Suppressor macrophage treated with lipopolysaccharide for 1 hour (primary cell): ENCODE results near the gene ERBB4.

Source experiments
- DNase-seq, 3 donors: peaks; one replicate each; pipeline ENCODE4 v3.0.0-alpha.2; 2020 to 2022

ERBB4 gene

DNA sequence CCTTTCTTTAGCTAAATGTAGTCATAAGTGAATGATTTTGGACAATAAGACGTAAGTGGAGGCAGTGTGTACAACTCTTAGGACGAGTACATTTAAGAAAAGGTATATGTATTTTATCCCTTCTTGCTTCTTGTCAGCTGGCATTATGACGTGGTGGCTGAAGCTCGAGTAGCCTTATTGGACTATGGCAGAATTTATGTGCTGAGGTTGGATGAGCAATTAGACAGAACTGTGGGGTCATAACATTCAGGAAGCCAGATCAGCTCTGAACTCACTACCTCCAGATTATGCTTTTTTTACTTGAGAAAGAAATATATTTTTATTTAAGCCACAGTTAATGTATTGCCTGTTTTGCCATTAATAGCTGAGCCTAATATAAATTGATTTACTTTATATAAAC lies 661.5 kb downstream of the ERBB4 start:
- no peak for DNase-seq

GRCh38 chr2:211875488-211875887 lies 663.1 kb downstream of the ERBB4 start:
- DNase-seq = no peak

- no peak for DNase-seq
Observed at GRCh38 chr2:211868996-211869533, 669.5 kb downstream of the ERBB4 start.

GRCh38 chr2:211867845-211868451 lies 670.7 kb downstream of the ERBB4 start:
- DNase-seq = peak in 1 of 3 donors; percentile 38

DNA sequence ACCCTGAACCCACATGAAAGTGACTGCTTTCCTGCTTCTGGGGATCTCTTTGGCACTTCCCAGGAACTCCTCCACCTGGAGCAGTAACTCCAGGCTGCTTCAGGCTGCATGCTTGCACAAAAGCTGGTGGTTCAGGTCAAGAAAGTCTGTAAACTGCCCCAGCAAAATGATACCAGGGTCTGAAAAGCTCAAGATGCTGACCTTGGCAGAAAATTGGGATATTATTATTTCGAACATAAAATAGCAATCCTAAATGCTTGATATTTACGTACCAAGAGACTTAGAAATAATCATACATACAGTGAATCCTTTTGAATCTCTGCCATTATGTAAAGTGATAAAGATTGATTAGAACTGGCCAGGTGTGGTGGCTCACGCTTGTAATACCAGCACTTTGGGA lies 674.3 kb downstream of the ERBB4 start:
- no peak for DNase-seq

DNA sequence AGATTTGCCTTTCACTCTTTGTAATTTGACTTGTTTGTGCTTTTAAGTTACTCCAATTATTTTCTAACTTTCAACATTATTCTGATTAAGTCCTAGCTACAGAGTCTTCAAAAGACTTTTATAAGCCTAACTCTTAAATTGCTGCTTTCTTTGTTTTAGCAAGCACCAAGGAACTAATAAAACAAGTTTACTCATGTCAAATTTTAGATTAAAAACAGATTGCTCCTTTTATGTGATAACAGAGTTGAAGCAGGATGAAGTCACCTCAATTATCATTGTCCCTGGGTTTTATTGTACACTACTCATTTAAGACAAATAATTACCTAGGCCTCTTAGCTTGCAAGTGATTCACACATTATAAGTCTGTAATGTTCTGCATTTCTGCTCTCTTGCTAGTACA lies 678.4 kb downstream of the ERBB4 start:
- DNase-seq = no peak

DNA sequence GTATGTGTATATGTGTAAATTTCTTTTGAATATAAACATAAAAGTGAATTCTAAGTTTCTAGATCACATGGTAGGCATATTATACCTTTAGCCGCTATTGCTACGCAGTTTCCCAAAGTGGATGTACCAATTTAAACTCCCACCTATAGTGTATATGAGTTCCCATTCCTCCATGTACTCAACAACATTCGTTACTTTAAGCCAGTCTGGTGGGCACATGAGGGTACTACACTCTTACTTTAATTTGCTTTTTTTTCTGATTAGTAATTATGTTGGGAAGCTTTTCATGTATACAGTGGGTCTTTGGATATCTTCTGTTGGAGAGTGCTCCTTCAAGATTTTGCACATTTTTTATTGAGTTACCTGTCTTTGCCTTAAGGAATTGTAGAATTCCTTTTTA lies 683.8 kb downstream of the ERBB4 start:
- no peak for DNase-seq

- no peak for DNase-seq
Observed at GRCh38 chr2:211846714-211847113, 691.9 kb downstream of the ERBB4 start.

DNA sequence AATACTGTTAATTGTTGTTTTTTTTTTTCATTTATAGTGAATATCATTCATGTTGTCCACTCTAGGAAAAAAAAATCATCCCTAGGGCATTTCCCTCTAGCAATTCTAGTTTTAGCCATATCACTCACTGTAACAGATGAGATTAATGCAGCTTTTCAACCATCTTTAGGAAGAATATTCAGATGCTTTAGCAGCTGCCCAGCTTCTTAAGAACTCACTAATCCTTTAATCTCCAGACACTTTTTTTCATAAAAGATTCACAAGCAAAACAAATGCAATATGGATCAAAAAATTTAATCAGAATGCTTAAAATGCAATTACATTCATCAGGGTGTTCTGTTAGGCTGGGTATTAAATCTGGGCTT lies 692.6 kb downstream of the ERBB4 start:
- DNase-seq = no peak

- no peak for DNase-seq
Observed at GRCh38 chr2:211845338-211846035, 693.1 kb downstream of the ERBB4 start.

DNA sequence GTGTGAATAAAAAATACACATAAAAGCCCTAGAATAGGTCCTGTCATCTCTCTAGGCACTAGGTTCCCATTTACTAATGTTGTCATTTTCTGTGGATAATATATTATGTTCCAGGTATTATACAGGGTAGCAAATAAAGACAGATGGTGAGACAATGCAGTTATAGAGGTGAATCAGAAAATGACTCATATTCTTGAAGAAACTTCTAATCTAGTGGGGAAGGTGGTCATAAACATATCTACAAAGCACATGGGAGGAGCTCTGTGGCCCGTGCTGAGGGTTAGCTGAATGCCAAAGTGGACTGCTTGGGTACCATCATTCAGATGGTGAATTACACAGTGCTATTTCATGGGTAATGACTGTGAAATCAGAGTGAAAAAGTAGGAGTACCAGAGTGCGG lies 700.9 kb downstream of the ERBB4 start:
- no peak for DNase-seq

GRCh38 chr2:211837206-211837605 lies 701.4 kb downstream of the ERBB4 start:
- no peak for DNase-seq

- no peak for DNase-seq
Observed at GRCh38 chr2:211836409-211836808, 702.2 kb downstream of the ERBB4 start.

DNA sequence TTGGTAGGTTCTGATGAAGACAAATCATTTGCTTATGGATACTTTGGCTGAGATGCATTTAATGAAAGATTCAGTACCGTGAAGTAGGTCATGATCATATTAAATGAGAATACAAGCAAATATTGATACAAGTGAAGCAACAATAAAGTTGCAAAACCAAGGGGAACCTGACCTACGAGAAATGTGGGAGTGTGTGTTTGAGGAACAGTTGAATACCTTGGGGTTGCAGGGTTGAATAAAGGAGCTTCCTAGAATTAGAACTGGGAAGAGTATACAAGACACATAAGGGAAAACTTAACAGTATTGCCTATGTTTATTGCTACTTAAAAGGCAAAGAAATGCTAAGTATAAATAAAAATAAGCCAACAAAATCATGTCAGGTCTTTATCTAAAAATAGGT lies 702.9 kb downstream of the ERBB4 start:
- no peak for DNase-seq

DNA sequence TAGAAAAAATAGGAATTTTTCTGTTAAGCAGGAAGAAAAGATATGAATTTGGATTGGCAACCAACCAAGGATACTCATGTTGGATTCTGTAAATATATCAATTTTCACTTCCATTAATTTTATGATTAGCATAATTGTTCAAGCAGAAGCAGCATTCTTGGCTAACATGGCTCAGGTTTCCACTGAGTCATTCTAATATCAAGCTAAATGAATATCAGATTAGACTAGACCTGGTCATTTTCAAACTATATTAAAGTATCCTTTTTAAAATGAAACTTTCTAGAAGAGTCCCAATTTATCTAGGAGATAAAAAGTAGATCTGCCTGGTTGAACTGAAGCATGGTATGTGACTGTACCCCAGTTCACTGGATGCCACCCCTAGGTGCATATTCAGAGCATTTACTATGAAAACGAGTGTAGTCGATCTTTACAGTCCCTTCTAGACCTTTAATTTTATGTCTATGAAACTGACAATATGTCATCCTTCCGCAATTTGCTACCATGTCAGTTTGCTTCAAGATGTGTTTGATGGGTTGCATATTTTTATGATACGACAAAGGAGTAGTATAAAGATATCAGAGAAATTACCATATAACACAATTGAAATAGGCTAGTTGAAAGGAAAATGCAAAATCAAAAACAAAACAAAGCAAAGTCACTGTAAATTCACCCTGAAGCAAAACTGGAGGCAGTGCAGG lies 704.9 kb downstream of the ERBB4 start:
- DNase-seq = no peak

- DNase-seq = no peak
Observed at GRCh38 chr2:211829725-211830124, 708.9 kb downstream of the ERBB4 start.

- DNase-seq = no peak
Observed at GRCh38 chr2:211823886-211824479, 714.6 kb downstream of the ERBB4 start.

DNA sequence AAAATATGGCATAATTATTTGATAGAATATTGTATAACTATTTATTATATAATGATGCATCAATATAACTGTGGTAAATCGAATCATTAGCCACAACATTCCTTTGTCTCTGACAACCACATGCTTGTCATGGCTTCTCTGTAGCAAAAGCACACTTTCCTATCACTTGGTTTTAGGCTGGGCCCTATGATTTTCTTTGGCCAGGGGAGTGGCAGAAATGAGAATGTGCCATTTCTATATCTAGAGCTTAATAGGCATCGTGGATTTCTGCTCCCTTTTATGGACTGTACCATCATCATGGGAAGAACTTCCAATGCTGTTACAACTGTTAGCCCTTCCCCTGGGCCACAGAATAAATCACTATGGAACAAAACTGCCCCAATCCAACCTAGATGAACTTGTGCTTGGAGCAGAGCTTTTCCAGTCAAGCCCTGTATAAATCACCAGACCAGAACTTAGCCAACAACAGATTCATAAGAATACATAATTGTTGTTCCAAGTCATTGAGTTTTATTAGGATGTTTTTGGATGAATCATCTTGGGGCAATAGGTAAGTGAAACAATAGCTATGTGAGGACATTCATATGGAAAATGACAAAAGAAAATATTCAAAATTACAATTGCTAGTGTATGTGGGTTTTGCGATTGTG lies 715.8 kb downstream of the ERBB4 start:
- DNase-seq = no peak

DNA sequence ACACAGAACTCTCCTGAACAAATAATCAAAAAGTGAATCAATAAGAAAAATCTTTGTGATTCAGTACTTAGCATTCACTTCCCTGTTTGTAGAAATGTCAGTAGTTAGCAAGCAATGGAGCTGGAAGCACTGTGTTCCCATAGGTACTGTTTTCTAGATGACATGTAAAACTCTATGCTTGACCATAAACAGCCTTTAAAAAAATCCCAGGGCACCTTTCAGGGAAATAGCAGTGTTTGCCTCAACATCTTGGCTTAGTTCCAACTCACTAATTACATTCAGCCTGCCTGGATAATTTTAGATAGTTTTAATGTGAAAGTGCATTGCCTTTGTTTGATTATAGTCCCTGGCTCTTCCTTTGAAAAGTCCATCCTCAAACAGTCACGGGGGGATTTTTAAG lies 721.8 kb downstream of the ERBB4 start:
- no peak for DNase-seq

GRCh38 chr2:211812587-211812986 lies 726.0 kb downstream of the ERBB4 start:
- no peak for DNase-seq

DNA sequence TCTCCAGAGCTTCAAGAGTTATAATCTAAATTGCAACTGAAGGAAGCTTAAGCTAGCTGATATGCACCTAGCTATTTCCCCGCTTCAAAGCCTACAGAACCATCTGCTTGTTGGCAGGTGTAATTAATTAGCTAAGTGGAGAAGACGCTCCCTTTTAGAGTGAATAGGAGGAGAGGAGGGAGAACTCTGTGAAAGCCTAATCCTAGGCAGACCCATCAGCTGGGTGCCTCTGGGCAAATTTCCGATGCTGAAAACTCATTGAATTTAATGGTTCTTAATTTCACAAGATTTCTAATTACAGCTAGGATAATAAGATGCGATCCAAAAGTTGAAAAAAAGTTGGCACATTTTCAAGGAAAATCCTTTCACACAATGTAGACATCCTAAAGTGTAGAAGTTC lies 735.9 kb downstream of the ERBB4 start:
- no peak for DNase-seq

DNA sequence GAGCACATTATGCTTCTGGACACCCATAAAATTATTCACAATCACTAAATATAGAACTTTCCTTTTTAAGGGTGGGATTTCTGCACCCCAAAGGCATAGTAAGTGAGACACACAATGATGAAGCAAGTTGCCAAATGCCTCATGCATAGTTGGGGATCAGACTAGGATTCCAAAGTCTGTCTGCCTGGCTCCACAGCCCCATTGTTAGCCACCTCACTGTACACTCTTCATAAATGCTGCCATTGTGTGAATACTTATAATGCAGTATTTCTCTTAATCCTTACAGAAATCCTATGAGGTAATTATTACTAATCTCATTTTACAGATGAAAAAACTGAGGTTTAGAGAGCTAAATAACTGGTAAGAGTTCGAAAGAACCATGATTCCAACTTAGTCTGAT lies 738.6 kb downstream of the ERBB4 start:
- DNase-seq = no peak

- DNase-seq = no peak
Observed at GRCh38 chr2:211798868-211799267, 739.7 kb downstream of the ERBB4 start.
